Measurements from ENCODE around the gene C19orf12. TPM values are rescaled to one million over a fixed set of nuclear protein-coding genes. Genes with fewer than 3 reads are reported as not detected.

The C19orf12 gene
- total RNA-seq, 1 experiment from 2014 or later = 10.0 TPM

DNA sequence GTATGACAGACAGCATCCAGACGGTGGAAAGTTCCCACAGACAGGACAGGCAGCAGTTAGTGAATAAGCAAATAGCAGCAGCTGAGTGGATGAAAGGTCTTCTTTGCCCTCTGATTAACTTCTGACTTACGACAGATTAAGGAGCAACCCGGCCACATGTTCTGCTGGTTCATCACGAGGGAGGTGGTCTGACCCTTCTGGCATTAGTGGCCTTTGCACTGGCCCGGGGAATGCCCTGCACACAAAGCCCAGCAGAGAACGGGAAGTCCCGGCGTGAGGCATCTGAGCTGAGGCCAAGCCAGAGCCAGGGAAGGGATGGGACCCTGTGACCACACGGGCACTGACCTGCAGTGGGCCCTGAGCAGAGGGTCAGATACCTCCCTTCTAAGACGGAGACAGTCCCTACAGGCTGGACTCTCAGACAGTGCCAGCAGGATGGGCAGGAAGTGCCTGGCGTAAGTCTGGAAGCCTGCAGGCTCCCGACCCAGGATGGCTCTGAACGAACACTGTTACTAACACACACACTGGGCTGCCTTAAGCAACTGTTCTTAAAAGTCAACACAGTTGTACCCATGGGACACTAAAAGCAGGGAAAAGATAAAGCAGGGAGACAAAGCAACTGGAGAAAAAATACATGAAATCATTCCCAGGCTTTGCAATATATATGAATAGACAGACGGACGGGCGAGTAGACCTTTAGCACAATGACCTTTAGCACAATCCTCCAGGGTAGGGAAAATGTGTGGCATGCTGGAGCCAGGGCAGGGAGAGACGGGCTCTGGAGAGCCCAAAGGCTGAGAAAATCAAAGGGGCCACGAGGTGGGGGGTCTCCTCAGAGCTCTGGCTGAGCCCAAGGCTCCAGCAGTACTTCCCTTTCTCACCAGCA is 6.3 kb downstream of the C19orf12 start:
- Histone ChIP-seq H3K9me2 (ENCODE audit: insufficient read depth) (no peaks in the 10 kb centered on the region), H2AFZ (ENCODE audit: low read depth, low read length, poor library complexity, severe bottlenecking) (no peak overlapping the region), H3K4me1 (ENCODE audit: control insufficient read depth in 1 of 2, insufficient read depth in 2 of 2, low read length in 2 of 2) (0 out of 4 replicates have a peak, but pooled peaks cover 0 to 1% of the 10 kb centered on the region in 2 experiments), H3K79me2 (ENCODE audit: insufficient read depth, low read length) (0 out of 2 replicates have a peak, but pooled peaks cover 7% of the 10 kb centered on the region), H4K20me1 (ENCODE audit: insufficient read depth) (no peaks in the 10 kb centered on the region), H3K27ac (ENCODE audit: low read depth, low read length) (no peak overlapping the region), H3K4me3 (replicated peaks in 1 of 2; ENCODE audit: low read depth in 1 of 2, low read length in 2 of 2) (no peak overlapping the region), H3K36me3 (ENCODE audit: control insufficient read depth in 1 of 2, insufficient read depth in 2 of 2, low read length in 2 of 2) (no peaks in the 10 kb centered on the region), H3K4me2 (ENCODE audit: low read length) (no peak overlapping the region), H3K9me3 (ENCODE audit: control insufficient read depth in 1 of 2, insufficient read depth in 1 of 2, low read depth in 1 of 2, low read length in 2 of 2) (no peaks in the 10 kb centered on the region), H3K27me3 (ENCODE audit: insufficient read depth, low read length) (no peaks in the 10 kb centered on the region), H3K9ac (ENCODE audit: low read length) (no peak overlapping the region)
- intact Hi-C loops (cut with micrococcal nuclease) = no loop called here
- no peak for ATAC-seq
- ChIA-PET CTCF (no interaction called here), RAD21 (ENCODE audit: low non-redundant PET in 1 of 2, low total read pairs in 2 of 2, uncharacterized antibody in 2 of 2, unreplicated experiment in 2 of 2) (no interaction called here), POLR2A (no interaction called here)
- TF ChIP-seq RAD21 (IDR thresholded peaks at IDR 0.05; ENCODE audit: low read depth) (no peak), EGR1 (IDR thresholded peaks at IDR 0.05; ENCODE audit: low read depth) (no peak), POLR2AphosphoS5 (IDR thresholded peaks at IDR 0.05; ENCODE audit: low read depth, low read length) (no peak), CEBPB (IDR thresholded peaks at IDR 0.05; ENCODE audit: low read depth) (no peak)
- TF ChIP-seq, protein P1, sequence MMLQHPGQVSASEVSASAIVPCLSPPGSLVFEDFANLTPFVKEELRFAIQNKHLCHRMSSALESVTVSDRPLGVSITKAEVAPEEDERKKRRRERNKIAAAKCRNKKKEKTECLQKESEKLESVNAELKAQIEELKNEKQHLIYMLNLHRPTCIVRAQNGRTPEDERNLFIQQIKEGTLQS (IDR thresholded peaks at IDR 0.05) = no peak
- TF ChIP-seq, protein P2, sequence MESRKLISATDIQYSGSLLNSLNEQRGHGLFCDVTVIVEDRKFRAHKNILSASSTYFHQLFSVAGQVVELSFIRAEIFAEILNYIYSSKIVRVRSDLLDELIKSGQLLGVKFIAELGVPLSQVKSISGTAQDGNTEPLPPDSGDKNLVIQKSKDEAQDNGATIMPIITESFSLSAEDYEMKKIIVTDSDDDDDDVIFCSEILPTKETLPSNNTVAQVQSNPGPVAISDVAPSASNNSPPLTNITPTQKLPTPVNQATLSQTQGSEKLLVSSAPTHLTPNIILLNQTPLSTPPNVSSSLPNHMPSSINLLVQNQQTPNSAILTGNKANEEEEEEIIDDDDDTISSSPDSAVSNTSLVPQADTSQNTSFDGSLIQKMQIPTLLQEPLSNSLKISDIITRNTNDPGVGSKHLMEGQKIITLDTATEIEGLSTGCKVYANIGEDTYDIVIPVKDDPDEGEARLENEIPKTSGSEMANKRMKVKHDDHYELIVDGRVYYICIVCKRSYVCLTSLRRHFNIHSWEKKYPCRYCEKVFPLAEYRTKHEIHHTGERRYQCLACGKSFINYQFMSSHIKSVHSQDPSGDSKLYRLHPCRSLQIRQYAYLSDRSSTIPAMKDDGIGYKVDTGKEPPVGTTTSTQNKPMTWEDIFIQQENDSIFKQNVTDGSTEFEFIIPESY (IDR thresholded peaks at IDR 0.05; ENCODE audit: extremely low read depth, insufficient replicate concordance, low read length) = no peak
- no TSS peak for BruUV-seq (replicated peaks)
- no peak for DNase-seq (ENCODE audit: low read depth, low spot score)

Data from HCT116 (cell line).